DND-41 (cell line): ENCODE measurements around the gene PCSK2.

Experiments used
- CTCF ChIP-seq: IDR thresholded peaks from 2 replicates; pipeline ENCODE4 v1.5.1; 2012; ENCODE audit warnings: borderline replicate concordance, low read length, moderate library complexity, mild to moderate bottlenecking; ENCODE audit not compliant: poor library complexity, severe bottlenecking; ENCODE audit errors: extremely low read depth
- EZH2 ChIP-seq: IDR thresholded peaks from 3 replicates; pipeline ENCODE4 v1.6.1; 2012; ENCODE audit warnings: borderline replicate concordance, low read depth, mild to moderate bottlenecking, moderate library complexity, low read length, inconsistent platforms; ENCODE audit not compliant: severe bottlenecking

- TF ChIP-seq CTCF (no peak), EZH2 (no peak)
Measured at GRCh38 chr20:17343091-17343490, 116.3 kb downstream of the PCSK2 start.
